ENCODE results near the gene SNPH.

SNPH gene

GRCh38 chr20:1277529-1278322, 11.6 kb downstream of the SNPH start:
- no peaks in the 10 kb centered on the region for H3K79me2 ChIP-seq (ENCODE audit: control insufficient read depth, insufficient read depth, low read length, unreplicated experiment)
- H2AFZ ChIP-seq (ENCODE audit: low read length, unreplicated experiment) = no peak overlapping the region
- no peak overlapping the region for H3K27ac ChIP-seq (ENCODE audit: low read depth, low read length)
- no peaks in the 10 kb centered on the region for H3K36me3 ChIP-seq (ENCODE audit: insufficient read depth, low read length)
- H3K4me1 ChIP-seq (ENCODE audit: control insufficient read depth, insufficient read depth, low read length, unreplicated experiment) = peaks cover 11% of the 10 kb centered on the region
- no peaks in the 10 kb centered on the region for H3K27me3 ChIP-seq (ENCODE audit: insufficient read depth, low read length)
- no peak overlapping the region for H3K4me3 ChIP-seq (ENCODE audit: low read depth, low read length)

GRCh38 chr20:1278993-1279392, 12.9 kb downstream of the SNPH start:
- H3K27me3 ChIP-seq (ENCODE audit: insufficient read depth, low read length) = no peaks in the 10 kb centered on the region
- H3K27ac ChIP-seq (ENCODE audit: low read depth, low read length) = no peak overlapping the region
- H3K4me3 ChIP-seq (ENCODE audit: low read depth, low read length) = no peak overlapping the region
- no peak overlapping the region for H2AFZ ChIP-seq (ENCODE audit: low read length, unreplicated experiment)
- H3K36me3 ChIP-seq (ENCODE audit: insufficient read depth, low read length) = no peaks in the 10 kb centered on the region
- peaks cover 11% of the 10 kb centered on the region for H3K4me1 ChIP-seq (ENCODE audit: control insufficient read depth, insufficient read depth, low read length, unreplicated experiment)
- no peaks in the 10 kb centered on the region for H3K79me2 ChIP-seq (ENCODE audit: control insufficient read depth, insufficient read depth, low read length, unreplicated experiment)

GRCh38 chr20:1280195-1281102, 14.4 kb downstream of the SNPH start:
- H3K27ac ChIP-seq (ENCODE audit: low read depth, low read length) = no peak overlapping the region
- peaks cover 11% of the 10 kb centered on the region for H3K4me1 ChIP-seq (ENCODE audit: control insufficient read depth, insufficient read depth, low read length, unreplicated experiment)
- H3K4me3 ChIP-seq (ENCODE audit: low read depth, low read length) = no peak overlapping the region
- no peak overlapping the region for H2AFZ ChIP-seq (ENCODE audit: low read length, unreplicated experiment)
- H3K36me3 ChIP-seq (ENCODE audit: insufficient read depth, low read length) = no peaks in the 10 kb centered on the region
- H3K79me2 ChIP-seq (ENCODE audit: control insufficient read depth, insufficient read depth, low read length, unreplicated experiment) = no peaks in the 10 kb centered on the region
- H3K27me3 ChIP-seq (ENCODE audit: insufficient read depth, low read length) = no peaks in the 10 kb centered on the region

- H3K4me1 ChIP-seq (ENCODE audit: control insufficient read depth, insufficient read depth, low read length, unreplicated experiment) = peaks cover 11% of the 10 kb centered on the region
- no peak overlapping the region for H2AFZ ChIP-seq (ENCODE audit: low read length, unreplicated experiment)
- H3K4me3 ChIP-seq (ENCODE audit: low read depth, low read length) = no peak overlapping the region
- no peaks in the 10 kb centered on the region for H3K79me2 ChIP-seq (ENCODE audit: control insufficient read depth, insufficient read depth, low read length, unreplicated experiment)
- no peaks in the 10 kb centered on the region for H3K36me3 ChIP-seq (ENCODE audit: insufficient read depth, low read length)
- H3K27me3 ChIP-seq (ENCODE audit: insufficient read depth, low read length) = no peaks in the 10 kb centered on the region
- no peak overlapping the region for H3K27ac ChIP-seq (ENCODE audit: low read depth, low read length)
These were observed 15.4 kb downstream of the SNPH start for GRCh38 chr20:1281279-1282057.

GRCh38 chr20:1282966-1283365, 16.9 kb downstream of the SNPH start:
- Histone ChIP-seq H3K27ac (ENCODE audit: low read depth, low read length) (no peak overlapping the region), H3K36me3 (ENCODE audit: insufficient read depth, low read length) (no peaks in the 10 kb centered on the region)

GRCh38 chr20:1283522-1284510, 17.7 kb downstream of the SNPH start:
- Histone ChIP-seq H3K79me2 (ENCODE audit: control insufficient read depth, insufficient read depth, low read length, unreplicated experiment) (no peaks in the 10 kb centered on the region), H3K4me1 (ENCODE audit: control insufficient read depth, insufficient read depth, low read length, unreplicated experiment) (peaks cover 11% of the 10 kb centered on the region), H3K36me3 (ENCODE audit: insufficient read depth, low read length) (no peaks in the 10 kb centered on the region), H3K4me3 (ENCODE audit: low read depth, low read length) (no peak overlapping the region), H3K27me3 (ENCODE audit: insufficient read depth, low read length) (no peaks in the 10 kb centered on the region), H2AFZ (ENCODE audit: low read length, unreplicated experiment) (no peak overlapping the region), H3K27ac (ENCODE audit: low read depth, low read length) (no peak overlapping the region)

More at GRCh38 chr20:1282966-1283365, 16.9 kb downstream of the SNPH start:
- H3K4me1 ChIP-seq (ENCODE audit: control insufficient read depth, insufficient read depth, low read length, unreplicated experiment) = peaks cover 11% of the 10 kb centered on the region
- no peaks in the 10 kb centered on the region for H3K27me3 ChIP-seq (ENCODE audit: insufficient read depth, low read length)
- no peaks in the 10 kb centered on the region for H3K79me2 ChIP-seq (ENCODE audit: control insufficient read depth, insufficient read depth, low read length, unreplicated experiment)
- H2AFZ ChIP-seq (ENCODE audit: low read length, unreplicated experiment) = no peak overlapping the region
- no peak overlapping the region for H3K4me3 ChIP-seq (ENCODE audit: low read depth, low read length)

- Histone ChIP-seq H3K27me3 (ENCODE audit: insufficient read depth, low read length) (no peaks in the 10 kb centered on the region), H3K27ac (ENCODE audit: low read depth, low read length) (no peak overlapping the region), H3K4me3 (ENCODE audit: low read depth, low read length) (no peak overlapping the region), H3K4me1 (ENCODE audit: control insufficient read depth, insufficient read depth, low read length, unreplicated experiment) (no peaks in the 10 kb centered on the region), H3K36me3 (ENCODE audit: insufficient read depth, low read length) (no peaks in the 10 kb centered on the region), H3K79me2 (ENCODE audit: control insufficient read depth, insufficient read depth, low read length, unreplicated experiment) (no peaks in the 10 kb centered on the region), H2AFZ (ENCODE audit: low read length, unreplicated experiment) (no peak overlapping the region)
These were observed 20.4 kb downstream of the SNPH start for GRCh38 chr20:1286267-1287024.

GRCh38 chr20:1287306-1287705, 21.2 kb downstream of the SNPH start:
- no peak overlapping the region for H2AFZ ChIP-seq (ENCODE audit: low read length, unreplicated experiment)
- no peak overlapping the region for H3K4me3 ChIP-seq (ENCODE audit: low read depth, low read length)
- H3K27me3 ChIP-seq (ENCODE audit: insufficient read depth, low read length) = no peaks in the 10 kb centered on the region
- no peaks in the 10 kb centered on the region for H3K36me3 ChIP-seq (ENCODE audit: insufficient read depth, low read length)
- H3K4me1 ChIP-seq (ENCODE audit: control insufficient read depth, insufficient read depth, low read length, unreplicated experiment) = peaks cover 3% of the 10 kb centered on the region
- H3K27ac ChIP-seq (ENCODE audit: low read depth, low read length) = no peak overlapping the region
- no peaks in the 10 kb centered on the region for H3K79me2 ChIP-seq (ENCODE audit: control insufficient read depth, insufficient read depth, low read length, unreplicated experiment)

- Histone ChIP-seq H3K27ac (ENCODE audit: low read depth, low read length) (no peak overlapping the region), H2AFZ (ENCODE audit: low read length, unreplicated experiment) (no peak overlapping the region), H3K79me2 (ENCODE audit: control insufficient read depth, insufficient read depth, low read length, unreplicated experiment) (no peaks in the 10 kb centered on the region), H3K27me3 (ENCODE audit: insufficient read depth, low read length) (no peaks in the 10 kb centered on the region), H3K4me1 (ENCODE audit: control insufficient read depth, insufficient read depth, low read length, unreplicated experiment) (peaks cover 3% of the 10 kb centered on the region), H3K4me3 (ENCODE audit: low read depth, low read length) (no peak overlapping the region), H3K36me3 (ENCODE audit: insufficient read depth, low read length) (no peaks in the 10 kb centered on the region)
These were observed 21.9 kb downstream of the SNPH start for GRCh38 chr20:1287787-1288569.
